ENCODE results near the gene LIMCH1. TPM values are rescaled to one million over a fixed set of nuclear protein-coding genes. Genes with fewer than 3 reads are reported as not detected.

LIMCH1 gene
- total RNA-seq, 1 donor from 2014 or later: not detected

GRCh38 chr4:41611881-41612871 lies 74.2 kb downstream of the LIMCH1 start:
- Mint-ChIP-seq H3K4me1 (no peaks in the 10 kb centered on the region), H3K27ac (no peak overlapping the region), H3K9me3 (no peaks in the 10 kb centered on the region), H3K4me3 (no peak overlapping the region), H3K27me3 (no peaks in the 10 kb centered on the region), H3K36me3 (ENCODE audit: low read depth) (no peaks in the 10 kb centered on the region)
- intact Hi-C loops (cut with micrococcal nuclease): no loop called here
- no peak for DNase-seq

- Mint-ChIP-seq H3K27me3 (no peaks in the 10 kb centered on the region), H3K9me3 (no peaks in the 10 kb centered on the region), H3K4me1 (no peaks in the 10 kb centered on the region), H3K27ac (no peak overlapping the region), H3K36me3 (ENCODE audit: low read depth) (no peaks in the 10 kb centered on the region), H3K4me3 (no peak overlapping the region)
- intact Hi-C loops (cut with micrococcal nuclease): no loop called here
- no peak for DNase-seq
These were observed 75.4 kb downstream of the LIMCH1 start for GRCh38 chr4:41613386-41613785.

- DNase-seq: no peak
- H3K27me3 Mint-ChIP-seq: no peaks in the 10 kb centered on the region
- H3K4me1 Mint-ChIP-seq: no peaks in the 10 kb centered on the region
- H3K9me3 Mint-ChIP-seq: no peaks in the 10 kb centered on the region
- H3K36me3 Mint-ChIP-seq (ENCODE audit: low read depth): no peaks in the 10 kb centered on the region
- intact Hi-C loops (cut with micrococcal nuclease): no loop called here
- H3K4me3 Mint-ChIP-seq: no peak overlapping the region
- H3K27ac Mint-ChIP-seq: no peak overlapping the region
These were observed 75.9 kb downstream of the LIMCH1 start for GRCh38 chr4:41613821-41614220.

- Mint-ChIP-seq H3K27me3 (no peaks in the 10 kb centered on the region), H3K9me3 (no peaks in the 10 kb centered on the region), H3K4me3 (no peak overlapping the region), H3K36me3 (ENCODE audit: low read depth) (no peaks in the 10 kb centered on the region), H3K27ac (no peak overlapping the region), H3K4me1 (no peaks in the 10 kb centered on the region)
- intact Hi-C loops (cut with micrococcal nuclease): no loop called here
- no peak for DNase-seq
These were observed 76.6 kb downstream of the LIMCH1 start for GRCh38 chr4:41614519-41614918.

GRCh38 chr4:41619161-41619560 lies 81.2 kb downstream of the LIMCH1 start:
- no peak overlapping the region for H3K27ac Mint-ChIP-seq
- no peaks in the 10 kb centered on the region for H3K4me1 Mint-ChIP-seq
- no peak for DNase-seq
- no peaks in the 10 kb centered on the region for H3K9me3 Mint-ChIP-seq
- no peaks in the 10 kb centered on the region for H3K36me3 Mint-ChIP-seq (ENCODE audit: low read depth)
- intact Hi-C loops (cut with micrococcal nuclease): no loop called here
- no peaks in the 10 kb centered on the region for H3K27me3 Mint-ChIP-seq
- H3K4me3 Mint-ChIP-seq: no peak overlapping the region

GRCh38 chr4:41620594-41621256 lies 82.8 kb downstream of the LIMCH1 start:
- intact Hi-C loops (cut with micrococcal nuclease): no loop called here
- Mint-ChIP-seq H3K4me3 (no peak overlapping the region), H3K27ac (no peak overlapping the region), H3K36me3 (ENCODE audit: low read depth) (no peaks in the 10 kb centered on the region), H3K27me3 (no peaks in the 10 kb centered on the region), H3K4me1 (no peaks in the 10 kb centered on the region), H3K9me3 (no peaks in the 10 kb centered on the region)
- DNase-seq: no peak

- no peak for DNase-seq
- Mint-ChIP-seq H3K36me3 (ENCODE audit: low read depth) (no peaks in the 10 kb centered on the region), H3K27ac (no peak overlapping the region), H3K4me3 (no peak overlapping the region), H3K27me3 (no peaks in the 10 kb centered on the region), H3K4me1 (no peaks in the 10 kb centered on the region), H3K9me3 (no peaks in the 10 kb centered on the region)
- intact Hi-C loops (cut with micrococcal nuclease): no loop called here
These were observed 84.8 kb downstream of the LIMCH1 start for GRCh38 chr4:41622787-41623186.

GRCh38 chr4:41624765-41625164 lies 86.8 kb downstream of the LIMCH1 start:
- no peak overlapping the region for H3K27ac Mint-ChIP-seq
- H3K27me3 Mint-ChIP-seq: no peaks in the 10 kb centered on the region
- H3K4me3 Mint-ChIP-seq: no peak overlapping the region
- H3K4me1 Mint-ChIP-seq: no peaks in the 10 kb centered on the region
- H3K36me3 Mint-ChIP-seq (ENCODE audit: low read depth): no peaks in the 10 kb centered on the region
- intact Hi-C loops (cut with micrococcal nuclease): no loop called here
- no peak for DNase-seq
- H3K9me3 Mint-ChIP-seq: no peaks in the 10 kb centered on the region

GRCh38 chr4:41625531-41625930 lies 87.6 kb downstream of the LIMCH1 start:
- H3K27ac Mint-ChIP-seq: no peak overlapping the region

GRCh38 chr4:41628936-41629335 lies 91.0 kb downstream of the LIMCH1 start:
- H3K27me3 Mint-ChIP-seq: no peaks in the 10 kb centered on the region
- H3K36me3 Mint-ChIP-seq (ENCODE audit: low read depth): no peaks in the 10 kb centered on the region
- no peak for DNase-seq
- no peak overlapping the region for H3K27ac Mint-ChIP-seq
- intact Hi-C loops (cut with micrococcal nuclease): no loop called here
- no peaks in the 10 kb centered on the region for H3K4me1 Mint-ChIP-seq
- H3K4me3 Mint-ChIP-seq: no peak overlapping the region
- no peaks in the 10 kb centered on the region for H3K9me3 Mint-ChIP-seq

More at GRCh38 chr4:41625531-41625930, 87.6 kb downstream of the LIMCH1 start:
- no peaks in the 10 kb centered on the region for H3K9me3 Mint-ChIP-seq
- H3K4me3 Mint-ChIP-seq: no peak overlapping the region
- DNase-seq: no peak
- H3K27me3 Mint-ChIP-seq: no peaks in the 10 kb centered on the region
- H3K4me1 Mint-ChIP-seq: no peaks in the 10 kb centered on the region
- intact Hi-C loops (cut with micrococcal nuclease): no loop called here
- H3K36me3 Mint-ChIP-seq (ENCODE audit: low read depth): no peaks in the 10 kb centered on the region

- Mint-ChIP-seq H3K9me3 (no peaks in the 10 kb centered on the region), H3K27ac (no peak overlapping the region), H3K4me3 (no peak overlapping the region), H3K27me3 (no peaks in the 10 kb centered on the region), H3K4me1 (no peaks in the 10 kb centered on the region), H3K36me3 (ENCODE audit: low read depth) (no peaks in the 10 kb centered on the region)
- no peak for DNase-seq
- intact Hi-C loops (cut with micrococcal nuclease): no loop called here
These were observed 93.6 kb downstream of the LIMCH1 start for GRCh38 chr4:41631523-41631922.

GRCh38 chr4:41632481-41633073 lies 94.6 kb downstream of the LIMCH1 start:
- H3K9me3 Mint-ChIP-seq: no peaks in the 10 kb centered on the region
- no peaks in the 10 kb centered on the region for H3K36me3 Mint-ChIP-seq (ENCODE audit: low read depth)
- no peak for DNase-seq
- peaks cover 2% of the 10 kb centered on the region for H3K27me3 Mint-ChIP-seq
- no peaks in the 10 kb centered on the region for H3K4me1 Mint-ChIP-seq
- intact Hi-C loops (cut with micrococcal nuclease): no loop called here
- no peak overlapping the region for H3K4me3 Mint-ChIP-seq
- no peak overlapping the region for H3K27ac Mint-ChIP-seq

- Mint-ChIP-seq H3K4me3 (no peak overlapping the region), H3K27ac (no peak overlapping the region), H3K36me3 (ENCODE audit: low read depth) (no peaks in the 10 kb centered on the region), H3K27me3 (peaks cover 2% of the 10 kb centered on the region), H3K9me3 (no peaks in the 10 kb centered on the region), H3K4me1 (no peaks in the 10 kb centered on the region)
- intact Hi-C loops (cut with micrococcal nuclease): no loop called here
- no peak for DNase-seq
These were observed 95.4 kb downstream of the LIMCH1 start for GRCh38 chr4:41633321-41633720.

- no peak for DNase-seq
- intact Hi-C loops (cut with micrococcal nuclease): no loop called here
- Mint-ChIP-seq H3K27ac (no peak overlapping the region), H3K4me1 (no peaks in the 10 kb centered on the region), H3K9me3 (no peaks in the 10 kb centered on the region), H3K36me3 (ENCODE audit: low read depth) (no peaks in the 10 kb centered on the region), H3K4me3 (no peak overlapping the region), H3K27me3 (peaks cover 7% of the 10 kb centered on the region)
These were observed 97.5 kb downstream of the LIMCH1 start for GRCh38 chr4:41635441-41635840.
